ENCODE data around the gene APRT.
A peak's percentile ranks its signal among the peaks of the same experiment; 100 is the strongest.

Gene APRT

GRCh38 chr16:88764080-88764479, 47.6 kb downstream of the APRT start:
- H3K9me3 ChIP-seq (ENCODE audit: control insufficient read depth in 1 of 2, low read length in 2 of 2): no peaks in the 10 kb centered on the region
- no peaks in the 10 kb centered on the region for H3K27me3 ChIP-seq (ENCODE audit: low read depth, low read length)
- H3K4me3 ChIP-seq (ENCODE audit: low read depth in 1 of 2, low read length in 2 of 2): no peak overlapping the region
- H3K27ac ChIP-seq (ENCODE audit: low read length): no peak overlapping the region
- H3K4me1 ChIP-seq (ENCODE audit: control insufficient read depth in 1 of 2, insufficient read depth in 2 of 2, low read length in 2 of 2): peaks cover 0 to 78% of the 10 kb centered on the region in 2 donors
- no peaks in the 10 kb centered on the region for H3K36me3 ChIP-seq (ENCODE audit: control insufficient read depth in 1 of 2, insufficient read depth in 2 of 2, low read length in 2 of 2)

DNA sequence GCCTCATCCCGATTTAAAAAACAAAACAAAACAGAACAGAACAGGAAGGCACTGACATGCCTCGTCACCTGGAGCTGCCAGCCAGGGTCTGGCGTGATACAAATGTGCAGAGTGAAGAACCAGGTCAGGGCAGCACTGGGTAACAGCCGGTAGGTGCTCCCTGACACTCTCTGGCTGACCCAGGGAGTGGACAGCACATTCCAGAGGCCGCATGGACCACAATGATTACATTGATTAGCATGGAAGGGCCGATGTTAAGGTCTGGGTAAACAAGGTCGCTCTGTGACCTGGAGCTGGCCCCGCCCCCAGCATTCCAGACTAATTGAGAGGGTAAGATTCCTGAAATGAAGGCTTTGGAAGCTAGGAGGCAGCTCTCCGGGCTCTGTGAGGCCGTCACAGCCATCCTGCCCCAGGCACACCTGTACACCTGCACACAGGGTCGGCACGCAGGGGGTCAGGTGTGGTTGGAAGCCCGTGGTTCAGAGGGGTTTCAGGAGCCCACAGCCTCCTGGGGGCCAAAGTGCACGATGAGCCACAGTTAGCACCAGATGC, 48.1 kb downstream of the APRT start:
- Histone ChIP-seq H3K4me1 (ENCODE audit: control insufficient read depth in 1 of 2, insufficient read depth in 2 of 2, low read length in 2 of 2) (peaks cover 0 to 72% of the 10 kb centered on the region in 2 donors), H3K9me3 (ENCODE audit: control insufficient read depth in 1 of 2, low read length in 2 of 2) (no peaks in the 10 kb centered on the region), H3K36me3 (ENCODE audit: control insufficient read depth in 1 of 2, insufficient read depth in 2 of 2, low read length in 2 of 2) (no peaks in the 10 kb centered on the region), H3K4me3 (ENCODE audit: low read depth in 1 of 2, low read length in 2 of 2) (no peak overlapping the region), H3K27me3 (ENCODE audit: low read depth, low read length) (no peaks in the 10 kb centered on the region), H3K27ac (ENCODE audit: low read length) (no peak overlapping the region)

DNA sequence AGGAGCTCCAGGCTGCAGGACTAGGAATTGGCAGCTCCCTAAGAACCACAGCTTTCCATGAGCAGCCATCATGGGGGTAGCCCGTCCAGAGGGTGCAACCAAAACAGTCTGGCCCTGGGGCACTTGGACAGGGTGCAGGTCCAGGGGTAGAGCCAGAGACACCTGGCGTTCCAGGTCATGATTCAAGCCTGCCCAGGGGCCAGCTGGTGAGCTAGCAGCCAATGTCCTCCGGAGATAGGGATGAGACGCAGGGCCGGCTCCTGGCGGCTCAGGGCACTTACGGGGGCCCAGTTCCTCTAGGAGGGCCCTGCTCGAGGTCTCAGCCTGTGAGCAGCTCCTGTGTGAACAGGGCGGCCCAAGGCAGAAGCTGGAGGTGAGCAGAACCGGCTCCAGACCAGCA, 48.8 kb downstream of the APRT start:
- no peaks in the 10 kb centered on the region for H3K36me3 ChIP-seq (ENCODE audit: control insufficient read depth in 1 of 2, insufficient read depth in 2 of 2, low read length in 2 of 2)
- no peaks in the 10 kb centered on the region for H3K9me3 ChIP-seq (ENCODE audit: control insufficient read depth in 1 of 2, low read length in 2 of 2)
- no peak overlapping the region for H3K27ac ChIP-seq (ENCODE audit: low read length)
- H3K27me3 ChIP-seq (ENCODE audit: low read depth, low read length): no peaks in the 10 kb centered on the region
- no peak overlapping the region for H3K4me3 ChIP-seq (ENCODE audit: low read depth in 1 of 2, low read length in 2 of 2)
- H3K4me1 ChIP-seq (ENCODE audit: control insufficient read depth in 1 of 2, insufficient read depth in 2 of 2, low read length in 2 of 2): peaks cover 0 to 66% of the 10 kb centered on the region in 2 donors

GRCh38 chr16:88762258-88762870, 49.4 kb downstream of the APRT start:
- Histone ChIP-seq H3K36me3 (ENCODE audit: control insufficient read depth in 1 of 2, insufficient read depth in 2 of 2, low read length in 2 of 2) (no peaks in the 10 kb centered on the region), H3K27me3 (ENCODE audit: low read depth, low read length) (no peaks in the 10 kb centered on the region), H3K4me3 (ENCODE audit: low read depth in 1 of 2, low read length in 2 of 2) (no peak overlapping the region), H3K9me3 (ENCODE audit: control insufficient read depth in 1 of 2, low read length in 2 of 2) (no peaks in the 10 kb centered on the region), H3K27ac (ENCODE audit: low read length) (no peak overlapping the region), H3K4me1 (ENCODE audit: control insufficient read depth in 1 of 2, insufficient read depth in 2 of 2, low read length in 2 of 2) (peaks cover 0 to 60% of the 10 kb centered on the region in 2 donors)

DNA sequence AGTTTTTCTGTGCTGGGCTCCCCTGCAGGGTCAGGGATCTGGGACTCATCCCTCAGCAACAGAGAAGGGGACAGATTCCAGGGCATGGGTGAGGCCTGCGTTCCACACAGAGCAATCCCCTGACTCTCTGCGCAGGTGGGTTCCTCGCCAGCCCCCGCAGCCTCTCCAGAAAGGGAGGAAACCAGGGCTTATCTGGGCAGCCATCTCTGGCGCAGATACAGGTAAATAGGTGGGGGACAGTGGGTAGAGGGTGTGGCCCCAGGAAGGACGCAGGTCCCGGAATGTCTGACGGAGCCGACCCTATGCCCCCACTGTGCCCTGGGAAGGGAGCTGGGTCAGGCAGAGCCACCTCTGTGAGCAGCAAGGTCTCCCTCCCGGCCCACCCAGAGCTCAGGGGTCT, 49.9 kb downstream of the APRT start:
- Histone ChIP-seq H3K27ac (ENCODE audit: low read length) (no peak overlapping the region), H3K9me3 (ENCODE audit: control insufficient read depth in 1 of 2, low read length in 2 of 2) (no peaks in the 10 kb centered on the region), H3K36me3 (ENCODE audit: control insufficient read depth in 1 of 2, insufficient read depth in 2 of 2, low read length in 2 of 2) (no peaks in the 10 kb centered on the region), H3K4me3 (ENCODE audit: low read depth in 1 of 2, low read length in 2 of 2) (no peak overlapping the region), H3K27me3 (ENCODE audit: low read depth, low read length) (no peaks in the 10 kb centered on the region), H3K4me1 (ENCODE audit: control insufficient read depth in 1 of 2, insufficient read depth in 2 of 2, low read length in 2 of 2) (peaks cover 0 to 55% of the 10 kb centered on the region in 2 donors)

GRCh38 chr16:88761143-88761534, 50.6 kb downstream of the APRT start:
- Histone ChIP-seq H3K36me3 (ENCODE audit: control insufficient read depth in 1 of 2, insufficient read depth in 2 of 2, low read length in 2 of 2) (no peaks in the 10 kb centered on the region), H3K4me3 (ENCODE audit: low read depth in 1 of 2, low read length in 2 of 2) (no peak overlapping the region), H3K27ac (ENCODE audit: low read length) (no peak overlapping the region), H3K9me3 (ENCODE audit: control insufficient read depth in 1 of 2, low read length in 2 of 2) (no peaks in the 10 kb centered on the region), H3K27me3 (ENCODE audit: low read depth, low read length) (no peaks in the 10 kb centered on the region), H3K4me1 (ENCODE audit: control insufficient read depth in 1 of 2, insufficient read depth in 2 of 2, low read length in 2 of 2) (peaks cover 0 to 49% of the 10 kb centered on the region in 2 donors)

- Histone ChIP-seq H3K9me3 (ENCODE audit: control insufficient read depth in 1 of 2, low read length in 2 of 2) (no peaks in the 10 kb centered on the region), H3K4me1 (ENCODE audit: control insufficient read depth in 1 of 2, insufficient read depth in 2 of 2, low read length in 2 of 2) (peaks cover 0 to 49% of the 10 kb centered on the region in 2 donors)
Observed at GRCh38 chr16:88760424-88761142, 51.1 kb downstream of the APRT start.

DNA sequence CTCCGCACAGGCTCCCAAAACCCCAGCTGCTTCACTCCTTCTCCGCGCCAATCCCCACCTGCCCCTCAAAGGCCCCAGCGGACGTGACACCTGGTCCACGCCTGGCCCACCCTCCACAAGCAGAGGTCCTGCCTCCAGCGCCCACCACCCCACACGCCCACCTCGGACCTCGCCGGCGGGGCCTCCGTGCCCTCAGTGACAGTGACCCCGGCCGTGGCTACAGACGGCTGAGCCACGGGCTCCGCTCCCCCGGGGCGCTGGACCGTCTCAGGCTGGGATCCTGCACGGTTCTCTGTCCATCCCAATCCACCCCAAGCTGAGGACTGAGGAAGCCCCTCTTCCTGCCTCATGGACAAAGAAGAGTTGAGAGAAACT, 51.8 kb downstream of the APRT start:
- H3K4me3 ChIP-seq (ENCODE audit: low read depth in 1 of 2, low read length in 2 of 2): peak overlapping the region in 1 of 2 donors; percentile 19
- no peaks in the 10 kb centered on the region for H3K27me3 ChIP-seq (ENCODE audit: low read depth, low read length)
- no peaks in the 10 kb centered on the region for H3K9me3 ChIP-seq (ENCODE audit: control insufficient read depth in 1 of 2, low read length in 2 of 2)
- peak overlapping the region; percentile 8 for H3K27ac ChIP-seq (ENCODE audit: low read length)
- H3K36me3 ChIP-seq (ENCODE audit: control insufficient read depth in 1 of 2, insufficient read depth in 2 of 2, low read length in 2 of 2): no peaks in the 10 kb centered on the region
- H3K4me1 ChIP-seq (ENCODE audit: control insufficient read depth in 1 of 2, insufficient read depth in 2 of 2, low read length in 2 of 2): peaks cover 0 to 46% of the 10 kb centered on the region in 2 donors

More at GRCh38 chr16:88760424-88761142, 51.1 kb downstream of the APRT start:
- H3K4me3 ChIP-seq (ENCODE audit: low read depth in 1 of 2, low read length in 2 of 2): peak overlapping the region in 1 of 2 donors; percentile 19
- H3K27ac ChIP-seq (ENCODE audit: low read length): peak overlapping the region; percentile 8
- H3K27me3 ChIP-seq (ENCODE audit: low read depth, low read length): no peaks in the 10 kb centered on the region
- no peaks in the 10 kb centered on the region for H3K36me3 ChIP-seq (ENCODE audit: control insufficient read depth in 1 of 2, insufficient read depth in 2 of 2, low read length in 2 of 2)
